ENCODE data around the gene EHMT1. TPM values are rescaled to one million over a fixed set of nuclear protein-coding genes. Genes with fewer than 3 reads are reported as not detected.
A peak's percentile ranks its signal among the peaks of the same experiment; 100 is the strongest.

EHMT1 gene
- total and polyA plus RNA-seq, 2 experiments from 2014 or later: 162 to 177 TPM

DNA sequence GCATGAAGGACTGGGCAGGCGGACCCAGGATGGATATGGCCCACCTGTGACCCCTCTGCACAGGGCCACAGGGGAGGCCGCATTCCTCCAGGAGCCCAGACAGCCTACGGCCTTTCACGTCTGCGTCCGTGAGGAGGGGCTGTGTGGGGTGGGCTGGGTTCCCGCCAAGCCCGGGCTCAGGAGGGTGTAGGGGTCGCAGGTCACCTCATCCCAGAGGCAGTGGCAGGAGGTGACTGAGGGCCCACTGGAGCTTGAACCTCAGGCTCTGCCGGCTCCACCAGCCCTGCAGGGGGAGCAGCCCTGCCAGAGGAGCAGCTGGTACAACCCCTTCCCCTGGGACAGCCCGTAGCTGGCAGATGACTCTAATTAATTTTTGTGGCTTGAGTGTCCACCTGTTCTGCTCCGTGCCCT is 218.0 kb downstream of the EHMT1 start:
- Mint-ChIP-seq H3K4me1 (no peaks in the 10 kb centered on the region; the same call in 2 of the 3 replicates), H3K27me3 (ENCODE audit: insufficient read depth, low read depth, poor library complexity) (peaks cover 5% of the 10 kb centered on the region)

DNA sequence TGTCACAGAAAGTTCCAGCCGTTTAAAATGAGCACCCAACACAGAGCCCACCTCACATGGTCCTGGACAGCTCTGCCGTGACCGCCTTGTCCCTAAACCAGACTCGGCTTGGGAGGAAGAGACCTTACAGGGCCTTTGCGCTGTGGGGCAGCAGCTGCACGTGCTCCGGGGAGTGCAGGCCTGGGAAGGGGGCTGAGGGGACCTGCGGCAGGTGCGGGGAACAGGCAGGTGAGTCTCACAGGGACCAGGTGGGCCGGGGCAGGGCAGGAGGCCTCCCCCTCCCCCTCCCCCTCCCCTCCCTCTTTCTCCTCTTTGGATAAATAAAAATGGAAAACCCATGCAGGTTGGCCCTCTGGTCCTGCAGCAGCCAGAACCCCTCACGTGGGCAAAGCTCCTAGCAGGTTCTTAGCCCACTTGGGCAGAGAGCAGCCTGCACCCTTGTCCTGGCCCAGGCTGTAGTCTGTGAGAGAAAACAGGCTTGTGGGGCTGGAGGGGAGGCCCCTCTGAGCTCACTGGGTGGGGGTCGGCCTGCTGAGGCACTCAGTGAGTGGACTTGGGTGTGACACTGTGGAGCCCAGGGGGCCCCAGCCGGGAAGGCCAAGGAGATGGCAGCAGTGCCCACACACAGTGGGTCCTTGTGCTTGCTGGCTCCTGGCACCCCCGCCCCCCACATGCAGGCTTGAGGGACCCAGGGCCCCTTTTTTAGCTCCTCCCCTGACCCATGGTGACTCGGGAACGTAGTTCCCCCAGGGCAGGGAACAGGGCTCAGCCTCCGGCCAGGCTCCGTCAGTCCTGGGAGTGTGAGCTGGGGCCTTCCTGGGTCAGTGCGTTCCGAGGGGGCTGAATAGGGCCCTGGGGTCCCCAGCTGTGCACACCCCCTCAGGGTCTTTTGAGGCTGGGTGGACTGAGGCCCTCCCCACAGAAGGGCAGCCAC is 218.8 kb downstream of the EHMT1 start:
- H3K79me2 ChIP-seq (replicated peaks; ENCODE audit: insufficient read depth): no peaks in the 10 kb centered on the region
- no peaks in the 10 kb centered on the region; the same call in 2 of the 3 replicates for H3K4me1 Mint-ChIP-seq
- no peaks in the 10 kb centered on the region; the same call in 1 of the 2 replicates for H3F3A ChIP-seq (replicated peaks; ENCODE audit: low read depth)
- no peak overlapping the region for H3K27ac Mint-ChIP-seq
- no peaks in the 10 kb centered on the region for H3K27me3 ChIP-seq (ENCODE audit: insufficient read depth)
- peaks cover 5% of the 10 kb centered on the region for H3K27me3 Mint-ChIP-seq (ENCODE audit: insufficient read depth, low read depth, poor library complexity)
- TF ChIP-seq STAT1 (IDR thresholded peaks at IDR 0.05; ENCODE audit: unreplicated experiment) (no peak), EZH2phosphoT487 (IDR thresholded peaks at IDR 0.05; ENCODE audit: unreplicated experiment) (no peak), POLR2AphosphoS5 (IDR thresholded peaks at IDR 0.05; ENCODE audit: low read depth) (no peak), JUNB (IDR thresholded peaks at IDR 0.05; ENCODE audit: unreplicated experiment) (no peak)
- TF ChIP-seq, protein P1, sequence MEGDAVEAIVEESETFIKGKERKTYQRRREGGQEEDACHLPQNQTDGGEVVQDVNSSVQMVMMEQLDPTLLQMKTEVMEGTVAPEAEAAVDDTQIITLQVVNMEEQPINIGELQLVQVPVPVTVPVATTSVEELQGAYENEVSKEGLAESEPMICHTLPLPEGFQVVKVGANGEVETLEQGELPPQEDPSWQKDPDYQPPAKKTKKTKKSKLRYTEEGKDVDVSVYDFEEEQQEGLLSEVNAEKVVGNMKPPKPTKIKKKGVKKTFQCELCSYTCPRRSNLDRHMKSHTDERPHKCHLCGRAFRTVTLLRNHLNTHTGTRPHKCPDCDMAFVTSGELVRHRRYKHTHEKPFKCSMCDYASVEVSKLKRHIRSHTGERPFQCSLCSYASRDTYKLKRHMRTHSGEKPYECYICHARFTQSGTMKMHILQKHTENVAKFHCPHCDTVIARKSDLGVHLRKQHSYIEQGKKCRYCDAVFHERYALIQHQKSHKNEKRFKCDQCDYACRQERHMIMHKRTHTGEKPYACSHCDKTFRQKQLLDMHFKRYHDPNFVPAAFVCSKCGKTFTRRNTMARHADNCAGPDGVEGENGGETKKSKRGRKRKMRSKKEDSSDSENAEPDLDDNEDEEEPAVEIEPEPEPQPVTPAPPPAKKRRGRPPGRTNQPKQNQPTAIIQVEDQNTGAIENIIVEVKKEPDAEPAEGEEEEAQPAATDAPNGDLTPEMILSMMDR (conservative IDR thresholded peaks at IDR 0.05; ENCODE audit: low read depth in 2 of 2): no peak
- TF ChIP-seq, protein P2, sequence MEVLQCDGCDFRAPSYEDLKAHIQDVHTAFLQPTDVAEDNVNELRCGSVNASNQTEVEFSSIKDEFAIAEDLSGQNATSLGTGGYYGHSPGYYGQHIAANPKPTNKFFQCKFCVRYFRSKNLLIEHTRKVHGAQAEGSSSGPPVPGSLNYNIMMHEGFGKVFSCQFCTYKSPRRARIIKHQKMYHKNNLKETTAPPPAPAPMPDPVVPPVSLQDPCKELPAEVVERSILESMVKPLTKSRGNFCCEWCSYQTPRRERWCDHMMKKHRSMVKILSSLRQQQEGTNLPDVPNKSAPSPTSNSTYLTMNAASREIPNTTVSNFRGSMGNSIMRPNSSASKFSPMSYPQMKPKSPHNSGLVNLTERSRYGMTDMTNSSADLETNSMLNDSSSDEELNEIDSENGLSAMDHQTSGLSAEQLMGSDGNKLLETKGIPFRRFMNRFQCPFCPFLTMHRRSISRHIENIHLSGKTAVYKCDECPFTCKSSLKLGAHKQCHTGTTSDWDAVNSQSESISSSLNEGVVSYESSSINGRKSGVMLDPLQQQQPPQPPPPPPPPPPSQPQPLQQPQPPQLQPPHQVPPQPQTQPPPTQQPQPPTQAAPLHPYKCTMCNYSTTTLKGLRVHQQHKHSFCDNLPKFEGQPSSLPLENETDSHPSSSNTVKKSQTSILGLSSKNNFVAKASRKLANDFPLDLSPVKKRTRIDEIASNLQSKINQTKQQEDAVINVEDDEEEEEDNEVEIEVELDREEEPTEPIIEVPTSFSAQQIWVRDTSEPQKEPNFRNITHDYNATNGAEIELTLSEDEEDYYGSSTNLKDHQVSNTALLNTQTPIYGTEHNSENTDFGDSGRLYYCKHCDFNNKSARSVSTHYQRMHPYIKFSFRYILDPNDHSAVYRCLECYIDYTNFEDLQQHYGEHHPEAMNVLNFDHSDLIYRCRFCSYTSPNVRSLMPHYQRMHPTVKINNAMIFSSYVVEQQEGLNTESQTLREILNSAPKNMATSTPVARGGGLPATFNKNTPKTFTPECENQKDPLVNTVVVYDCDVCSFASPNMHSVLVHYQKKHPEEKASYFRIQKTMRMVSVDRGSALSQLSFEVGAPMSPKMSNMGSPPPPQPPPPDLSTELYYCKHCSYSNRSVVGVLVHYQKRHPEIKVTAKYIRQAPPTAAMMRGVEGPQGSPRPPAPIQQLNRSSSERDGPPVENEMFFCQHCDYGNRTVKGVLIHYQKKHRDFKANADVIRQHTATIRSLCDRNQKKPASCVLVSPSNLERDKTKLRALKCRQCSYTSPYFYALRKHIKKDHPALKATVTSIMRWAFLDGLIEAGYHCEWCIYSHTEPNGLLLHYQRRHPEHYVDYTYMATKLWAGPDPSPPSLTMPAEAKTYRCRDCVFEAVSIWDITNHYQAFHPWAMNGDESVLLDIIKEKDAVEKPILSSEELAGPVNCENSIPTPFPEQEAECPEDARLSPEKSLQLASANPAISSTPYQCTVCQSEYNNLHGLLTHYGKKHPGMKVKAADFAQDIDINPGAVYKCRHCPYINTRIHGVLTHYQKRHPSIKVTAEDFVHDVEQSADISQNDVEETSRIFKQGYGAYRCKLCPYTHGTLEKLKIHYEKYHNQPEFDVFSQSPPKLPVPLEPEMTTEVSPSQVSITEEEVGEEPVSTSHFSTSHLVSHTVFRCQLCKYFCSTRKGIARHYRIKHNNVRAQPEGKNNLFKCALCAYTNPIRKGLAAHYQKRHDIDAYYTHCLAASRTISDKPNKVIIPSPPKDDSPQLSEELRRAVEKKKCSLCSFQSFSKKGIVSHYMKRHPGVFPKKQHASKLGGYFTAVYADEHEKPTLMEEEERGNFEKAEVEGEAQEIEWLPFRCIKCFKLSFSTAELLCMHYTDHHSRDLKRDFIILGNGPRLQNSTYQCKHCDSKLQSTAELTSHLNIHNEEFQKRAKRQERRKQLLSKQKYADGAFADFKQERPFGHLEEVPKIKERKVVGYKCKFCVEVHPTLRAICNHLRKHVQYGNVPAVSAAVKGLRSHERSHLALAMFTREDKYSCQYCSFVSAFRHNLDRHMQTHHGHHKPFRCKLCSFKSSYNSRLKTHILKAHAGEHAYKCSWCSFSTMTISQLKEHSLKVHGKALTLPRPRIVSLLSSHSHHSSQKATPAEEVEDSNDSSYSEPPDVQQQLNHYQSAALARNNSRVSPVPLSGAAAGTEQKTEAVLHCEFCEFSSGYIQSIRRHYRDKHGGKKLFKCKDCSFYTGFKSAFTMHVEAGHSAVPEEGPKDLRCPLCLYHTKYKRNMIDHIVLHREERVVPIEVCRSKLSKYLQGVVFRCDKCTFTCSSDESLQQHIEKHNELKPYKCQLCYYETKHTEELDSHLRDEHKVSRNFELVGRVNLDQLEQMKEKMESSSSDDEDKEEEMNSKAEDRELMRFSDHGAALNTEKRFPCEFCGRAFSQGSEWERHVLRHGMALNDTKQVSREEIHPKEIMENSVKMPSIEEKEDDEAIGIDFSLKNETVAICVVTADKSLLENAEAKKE (CRISPR knock-in tag; IDR thresholded peaks at IDR 0.05): no peak
- peaks cover 22% of the 10 kb centered on the region for H3K36me3 Mint-ChIP-seq (ENCODE audit: low read depth)
- no peaks in the 10 kb centered on the region for H3K9me3 Mint-ChIP-seq
- no peaks in the 10 kb centered on the region; the same call in 1 of the 2 replicates for H4K20me1 ChIP-seq (replicated peaks; ENCODE audit: insufficient read depth)
- no peaks in the 10 kb centered on the region; the same call in 1 of the 2 replicates for H3K4me1 ChIP-seq (ENCODE audit: insufficient read depth)
- no peak overlapping the region for H3K27ac ChIP-seq (ENCODE audit: low read depth)
- H2AFZ ChIP-seq: no peak overlapping the region
- H3K4me3 Mint-ChIP-seq: no peak overlapping the region
- DNase-seq (ENCODE audit: low spot score) (no peak), ATAC-seq (peak; percentile 24)
- peaks cover 7% of the 10 kb centered on the region; the same call in 1 of the 2 replicates for H3K36me3 ChIP-seq (ENCODE audit: insufficient read depth)
- no peak overlapping the region for H3K4me3 ChIP-seq
- no peaks in the 10 kb centered on the region for H3K9me2 ChIP-seq (ENCODE audit: insufficient read depth)
- H3K4me2 ChIP-seq: no peak overlapping the region

More for the DNA sequence above, 218.0 kb downstream of the EHMT1 start:
- H3K27ac ChIP-seq (ENCODE audit: low read depth): no peak overlapping the region
- H3K27ac Mint-ChIP-seq: no peak overlapping the region
- no peaks in the 10 kb centered on the region for H3K27me3 ChIP-seq (ENCODE audit: insufficient read depth)
- no peak overlapping the region for H2AFZ ChIP-seq
- no peak overlapping the region for H3K4me3 ChIP-seq
- no peaks in the 10 kb centered on the region; the same call in 1 of the 2 replicates for H3K4me1 ChIP-seq (ENCODE audit: insufficient read depth)
- peaks cover 25% of the 10 kb centered on the region for H3K36me3 Mint-ChIP-seq (ENCODE audit: low read depth)
- H3K9me2 ChIP-seq (ENCODE audit: insufficient read depth): no peaks in the 10 kb centered on the region
- no peaks in the 10 kb centered on the region for H3K9me3 Mint-ChIP-seq
- H3K4me2 ChIP-seq: no peak overlapping the region
- TF ChIP-seq, protein P1 (conservative IDR thresholded peaks at IDR 0.05; ENCODE audit: low read depth in 2 of 2): peak; percentile 26 to 34; a peak in 3 of 4 replicates
- TF ChIP-seq STAT1 (IDR thresholded peaks at IDR 0.05; ENCODE audit: unreplicated experiment): no peak
- ATAC-seq (peak; percentile 66), DNase-seq (ENCODE audit: low spot score) (peak; percentile 49)
- no peaks in the 10 kb centered on the region; the same call in 1 of the 2 replicates for H4K20me1 ChIP-seq (replicated peaks; ENCODE audit: insufficient read depth)
- peaks cover 7% of the 10 kb centered on the region; the same call in 1 of the 2 replicates for H3K36me3 ChIP-seq (ENCODE audit: insufficient read depth)
- H3K79me2 ChIP-seq (replicated peaks; ENCODE audit: insufficient read depth): no peaks in the 10 kb centered on the region
- no peaks in the 10 kb centered on the region; the same call in 1 of the 2 replicates for H3F3A ChIP-seq (replicated peaks; ENCODE audit: low read depth)
- no peak overlapping the region for H3K4me3 Mint-ChIP-seq
